A549 (cell line): Measurements from ENCODE around the gene ERN2.

ENCODE experiments used
- CBX8 ChIP-seq: fragments of 200-600 bp; sonication (generic); IDR thresholded peaks from 2 replicates; pipeline ENCODE4 v1.6.1; 2016
- EHF ChIP-seq: fragments of 250-450 bp; sonication (Bioruptor Pico); IDR thresholded peaks from 2 replicates; pipeline ENCODE4 v1.5.0; 2020; ENCODE audit warnings: mild to moderate bottlenecking
- KDM1A ChIP-seq: fragments of 200-600 bp; sonication (generic); IDR thresholded peaks from 2 replicates; pipeline ENCODE4 v1.6.1; 2016; ENCODE audit warnings: low read depth, mild to moderate bottlenecking
- MAZ ChIP-seq: fragments of 150-350 bp; IDR thresholded peaks from 2 replicates; pipeline ENCODE4 v1.6.1; 2014; ENCODE audit warnings: antibody characterized with exemption, low read depth, low read length, borderline replicate concordance
- MYC ChIP-seq: IDR thresholded peaks from 2 replicates; pipeline ENCODE4 v1.6.1; 2012; ENCODE audit warnings: mild to moderate bottlenecking, inconsistent platforms, low read length, improper control_type of control experiment, borderline replicate concordance
- POLR2AphosphoS2 ChIP-seq: conservative IDR thresholded peaks from 2 replicates; pipeline ENCODE4 v1.6.1; 2012; ENCODE audit warnings: low read length, improper control_type of control experiment, inconsistent platforms
- RAD21 ChIP-seq, 2 experiments: fragments of >200 bp in 1 of 2; sonication (Bioruptor Twin) in 1 of 2; formaldehyde crosslinking in 1 of 2; IDR thresholded peaks in 1 of 2; conservative IDR thresholded peaks in 1 of 2; 2 replicates in 1 of 2; 3 replicates in 1 of 2; pipeline ENCODE4 v1.6.1; 2012 to 2018; ENCODE audit warnings: inconsistent platforms in 1 of 2
- REST ChIP-seq: fragments of 200-600 bp; sonication (generic); IDR thresholded peaks from 2 replicates; pipeline ENCODE4 v1.6.1; 2016; ENCODE audit warnings: antibody characterized with exemption, mild to moderate bottlenecking, moderate library complexity
- SMC3 ChIP-seq: fragments of >200 bp; sonication (Bioruptor Twin); formaldehyde crosslinking; IDR thresholded peaks from 3 replicates; pipeline ENCODE4 v1.6.1; 2018; ENCODE audit warnings: inconsistent platforms
- TF ChIP-seq, protein P1 (sequence below): fragments of >200 bp; sonication (Bioruptor Twin); formaldehyde crosslinking; IDR thresholded peaks from 3 replicates; pipeline ENCODE4 v1.5.1; 2016
- TF ChIP-seq, protein P2 (sequence below): fragments of 450-650 bp; IDR thresholded peaks from 2 replicates; pipeline ENCODE4 v1.6.1; 2014; ENCODE audit warnings: antibody characterized with exemption

GRCh38 chr16:23729503-23730424 lies 16.7 kb upstream of the ERN2 start:
- TF ChIP-seq, protein P1, sequence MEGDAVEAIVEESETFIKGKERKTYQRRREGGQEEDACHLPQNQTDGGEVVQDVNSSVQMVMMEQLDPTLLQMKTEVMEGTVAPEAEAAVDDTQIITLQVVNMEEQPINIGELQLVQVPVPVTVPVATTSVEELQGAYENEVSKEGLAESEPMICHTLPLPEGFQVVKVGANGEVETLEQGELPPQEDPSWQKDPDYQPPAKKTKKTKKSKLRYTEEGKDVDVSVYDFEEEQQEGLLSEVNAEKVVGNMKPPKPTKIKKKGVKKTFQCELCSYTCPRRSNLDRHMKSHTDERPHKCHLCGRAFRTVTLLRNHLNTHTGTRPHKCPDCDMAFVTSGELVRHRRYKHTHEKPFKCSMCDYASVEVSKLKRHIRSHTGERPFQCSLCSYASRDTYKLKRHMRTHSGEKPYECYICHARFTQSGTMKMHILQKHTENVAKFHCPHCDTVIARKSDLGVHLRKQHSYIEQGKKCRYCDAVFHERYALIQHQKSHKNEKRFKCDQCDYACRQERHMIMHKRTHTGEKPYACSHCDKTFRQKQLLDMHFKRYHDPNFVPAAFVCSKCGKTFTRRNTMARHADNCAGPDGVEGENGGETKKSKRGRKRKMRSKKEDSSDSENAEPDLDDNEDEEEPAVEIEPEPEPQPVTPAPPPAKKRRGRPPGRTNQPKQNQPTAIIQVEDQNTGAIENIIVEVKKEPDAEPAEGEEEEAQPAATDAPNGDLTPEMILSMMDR = no peak
- TF ChIP-seq CBX8 = no peak
- no peak for TF ChIP-seq MYC
- TF ChIP-seq SMC3 = no peak
- TF ChIP-seq, protein P2, sequence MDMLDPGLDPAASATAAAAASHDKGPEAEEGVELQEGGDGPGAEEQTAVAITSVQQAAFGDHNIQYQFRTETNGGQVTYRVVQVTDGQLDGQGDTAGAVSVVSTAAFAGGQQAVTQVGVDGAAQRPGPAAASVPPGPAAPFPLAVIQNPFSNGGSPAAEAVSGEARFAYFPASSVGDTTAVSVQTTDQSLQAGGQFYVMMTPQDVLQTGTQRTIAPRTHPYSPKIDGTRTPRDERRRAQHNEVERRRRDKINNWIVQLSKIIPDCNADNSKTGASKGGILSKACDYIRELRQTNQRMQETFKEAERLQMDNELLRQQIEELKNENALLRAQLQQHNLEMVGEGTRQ = no peak
- no peak for TF ChIP-seq EHF (CRISPR knock-in tag)
- TF ChIP-seq MAZ = no peak
- TF ChIP-seq REST = no peak
- no peak for TF ChIP-seq RAD21 (conservative IDR thresholded peaks at IDR 0.05 in 1 of 2, IDR thresholded peaks at IDR 0.05 in 1 of 2)
- no peak for TF ChIP-seq POLR2AphosphoS2
- no peak for TF ChIP-seq KDM1A
